Mesothelial cell of epicardium (in vitro differentiated cells): ENCODE results near the gene VGLL1. TPM values are rescaled to one million over a fixed set of nuclear protein-coding genes. Genes with fewer than 3 reads are reported as not detected.

Experiments
- DNase-seq, 2 experiments: peaks; one replicate each; pipeline ENCODE4 v3.0.0; 2021; ENCODE audit warnings: low spot score in 2 of 2; ENCODE audit not compliant: unreplicated experiment in 2 of 2
- H3K27ac Mint-ChIP-seq: 2 replicates; pipeline ENCODE4 v1.8.0; 2021; ENCODE audit warnings: mixed read lengths
- H3K27me3 Mint-ChIP-seq: 2 replicates; pipeline ENCODE4 v1.8.0; 2021; ENCODE audit warnings: low read depth, mixed read lengths
- H3K36me3 Mint-ChIP-seq: 2 replicates; pipeline ENCODE4 v1.8.0; 2021; ENCODE audit warnings: mixed read lengths
- H3K4me1 Mint-ChIP-seq: 2 replicates; pipeline ENCODE4 v1.8.0; 2021; ENCODE audit warnings: mixed read lengths
- H3K4me3 Mint-ChIP-seq: 2 replicates; pipeline ENCODE4 v1.8.0; 2021; ENCODE audit warnings: mild to moderate bottlenecking, moderate library complexity, mixed read lengths
- H3K9me3 Mint-ChIP-seq: 2 replicates; pipeline ENCODE4 v1.8.0; 2021; ENCODE audit warnings: mixed read lengths
- CTCF ChIP-seq: fragments of 200-600 bp; sonication (generic); IDR thresholded peaks from one replicate; pipeline ENCODE4 v1.5.0; 2021; ENCODE audit warnings: antibody characterized with exemption; ENCODE audit not compliant: unreplicated experiment
- total RNA-seq: library from RNA; stranded (reverse); gene quantifications from 3 replicates; pipeline ENCODE4 v1.2.1, GENCODE V29; 2021

The VGLL1 gene
- total RNA-seq, 1 donor from 2014 or later = 13.1 TPM

GRCh38 chrX:136523770-136524169 lies 8.2 kb upstream of the VGLL1 start:
- DNase-seq = no peak
- H3K4me3 Mint-ChIP-seq = no peak overlapping the region
- H3K9me3 Mint-ChIP-seq = peaks cover 20% of the 10 kb centered on the region
- H3K4me1 Mint-ChIP-seq = no peaks in the 10 kb centered on the region
- no peaks in the 10 kb centered on the region for H3K27me3 Mint-ChIP-seq
- TF ChIP-seq CTCF = no peak
- H3K27ac Mint-ChIP-seq = no peak overlapping the region
- H3K36me3 Mint-ChIP-seq = no peaks in the 10 kb centered on the region

- Mint-ChIP-seq H3K4me3 (no peak overlapping the region), H3K36me3 (no peaks in the 10 kb centered on the region), H3K4me1 (no peaks in the 10 kb centered on the region), H3K27ac (no peak overlapping the region), H3K9me3 (peaks cover 34% of the 10 kb centered on the region), H3K27me3 (no peaks in the 10 kb centered on the region)
- no peak for TF ChIP-seq CTCF
- no peak for DNase-seq
These were observed 6.0 kb upstream of the VGLL1 start for GRCh38 chrX:136525738-136526606.

GRCh38 chrX:136528645-136529315 lies 3.2 kb upstream of the VGLL1 start:
- Mint-ChIP-seq H3K27me3 (no peaks in the 10 kb centered on the region), H3K36me3 (no peaks in the 10 kb centered on the region), H3K4me1 (peaks cover 20% of the 10 kb centered on the region), H3K9me3 (peaks cover 41% of the 10 kb centered on the region), H3K4me3 (no peak overlapping the region), H3K27ac (no peak overlapping the region)
- no peak for TF ChIP-seq CTCF
- DNase-seq = no peak

GRCh38 chrX:136529795-136530194 lies 2.2 kb upstream of the VGLL1 start:
- Mint-ChIP-seq H3K9me3 (peaks cover 37% of the 10 kb centered on the region), H3K4me3 (no peak overlapping the region)
- no peak for DNase-seq

GRCh38 chrX:136534131-136534530 lies 2.1 kb downstream of the VGLL1 start:
- no peak overlapping the region for H3K27ac Mint-ChIP-seq
- H3K36me3 Mint-ChIP-seq = peaks cover 5% of the 10 kb centered on the region
- no peak for TF ChIP-seq CTCF
- peaks cover 20% of the 10 kb centered on the region for H3K4me1 Mint-ChIP-seq
- H3K9me3 Mint-ChIP-seq = peaks cover 35% of the 10 kb centered on the region
- DNase-seq = no peak
- H3K27me3 Mint-ChIP-seq = no peaks in the 10 kb centered on the region
- H3K4me3 Mint-ChIP-seq = no peak overlapping the region

More at GRCh38 chrX:136529795-136530194, 2.2 kb upstream of the VGLL1 start:
- H3K4me1 Mint-ChIP-seq = peaks cover 20% of the 10 kb centered on the region
- no peak overlapping the region for H3K27ac Mint-ChIP-seq
- no peaks in the 10 kb centered on the region for H3K27me3 Mint-ChIP-seq
- no peaks in the 10 kb centered on the region for H3K36me3 Mint-ChIP-seq
- no peak for TF ChIP-seq CTCF
